Vagina (tissue), 2 donors: ENCODE data around the gene SAFB. TPM values are rescaled to one million over a fixed set of nuclear protein-coding genes. Genes with fewer than 3 reads are reported as not detected.
"Not testable (repeated sequence)": the region's sequence is repeated elsewhere in the genome, so short reads cannot be mapped to it uniquely, and the experiment has no call there.

Source experiments
- DNase-seq, 2 donors: peaks; one replicate each; pipeline ENCODE4 v3.0.0-alpha.2; 2017; ENCODE audit errors: extremely low spot score in 2 of 2
- H3K27ac ChIP-seq: fragments of 200-600 bp; sonication (generic); one replicate; pipeline ENCODE4 v1.5.1; 2019
- H3K27me3 ChIP-seq: fragments of 200-600 bp; sonication (generic); one replicate; pipeline ENCODE4 v1.5.1; 2019
- H3K36me3 ChIP-seq, 2 donors: fragments of 200-600 bp; sonication (generic); one replicate each; pipeline ENCODE4 v1.5.1; 2017 to 2019
- H3K4me1 ChIP-seq: fragments of 200-600 bp; sonication (generic); one replicate; pipeline ENCODE4 v1.5.1; 2019
- H3K4me3 ChIP-seq, 2 donors: fragments of 200-600 bp; sonication (generic); 1 replicate in 1 of 2; 2 replicates in 1 of 2; pipeline ENCODE4 v1.5.1; 2016 to 2019
- H3K9me3 ChIP-seq: fragments of 200-600 bp; sonication (generic); one replicate; pipeline ENCODE4 v1.5.1; 2019
- POLR2A ChIP-seq, 2 donors: fragments of 450-650 bp; IDR thresholded peaks; one replicate each; pipeline ENCODE4 v1.6.1; 2017; ENCODE audit warnings: antibody characterized with exemption in 2 of 2, mild to moderate bottlenecking in 2 of 2, moderate library complexity in 2 of 2
- POLR2AphosphoS5 ChIP-seq, 2 donors: sonication (generic); formaldehyde crosslinking; IDR thresholded peaks; one replicate each; pipeline ENCODE4 v1.9.0; 2017; ENCODE audit warnings: antibody characterized with exemption in 2 of 2, mild to moderate bottlenecking in 2 of 2, low read depth in 1 of 2; ENCODE audit not compliant: insufficient read depth in 1 of 2
- intact Hi-C: fragments of 100-400 bp; cut with DNase I; formaldehyde crosslinking; loops from one replicate; pipeline ENCODE4 v1.15.1; 2023
- total RNA-seq: library from RNA; depleted of rRNA; stranded (reverse); fragments of >200 nt; gene quantifications from one replicate; pipeline ENCODE4 v1.2.3, GENCODE V29; 2016
- TF ChIP-seq, protein P1 (sequence below), 3 experiments: fragments of 450-650 bp in 2 of 3; fragments of 200-600 bp in 1 of 3; sonication (generic) in 1 of 3; IDR thresholded peaks; one replicate each; pipeline ENCODE4 v1.5.1; 2017 to 2019; ENCODE audit warnings: antibody characterized with exemption in 3 of 3, mild to moderate bottlenecking in 2 of 3, moderate library complexity in 2 of 3

Gene SAFB
- total RNA-seq, 1 donor from 2014 or later = 145 TPM

DNA sequence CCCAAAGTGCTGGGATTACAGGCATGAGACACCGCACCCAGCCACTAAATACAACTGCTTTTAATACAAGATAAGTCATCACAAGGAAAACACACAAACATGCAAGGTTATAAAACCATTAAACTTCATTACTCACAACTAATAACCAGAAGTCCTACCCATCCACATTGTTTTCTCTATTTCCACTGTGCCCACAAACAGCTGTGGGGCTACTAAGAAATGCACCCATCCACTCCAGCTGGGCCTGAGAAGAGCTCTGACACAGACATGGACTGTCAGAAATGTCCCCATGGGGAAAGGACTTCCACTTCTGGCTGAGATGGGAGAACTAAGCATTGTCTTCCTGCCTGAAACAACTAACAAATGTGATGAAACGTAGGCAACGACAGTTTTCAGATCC is 17.5 kb upstream of the SAFB start:
- Histone ChIP-seq H3K4me3 (no peak overlapping the region), H3K9me3 (no peaks in the 10 kb centered on the region), H3K27ac (no peak overlapping the region), H3K36me3 (peaks cover 0 to 86% of the 10 kb centered on the region in 2 donors), H3K27me3 (no peaks in the 10 kb centered on the region), H3K4me1 (no peaks in the 10 kb centered on the region)
- no peak for DNase-seq
- TF ChIP-seq POLR2AphosphoS5 (IDR thresholded peaks at IDR 0.05; ENCODE audit: insufficient read depth in 1 of 2, low read depth in 1 of 2) (no peak), POLR2A (IDR thresholded peaks at IDR 0.05) (no peak)
- TF ChIP-seq, protein P1, sequence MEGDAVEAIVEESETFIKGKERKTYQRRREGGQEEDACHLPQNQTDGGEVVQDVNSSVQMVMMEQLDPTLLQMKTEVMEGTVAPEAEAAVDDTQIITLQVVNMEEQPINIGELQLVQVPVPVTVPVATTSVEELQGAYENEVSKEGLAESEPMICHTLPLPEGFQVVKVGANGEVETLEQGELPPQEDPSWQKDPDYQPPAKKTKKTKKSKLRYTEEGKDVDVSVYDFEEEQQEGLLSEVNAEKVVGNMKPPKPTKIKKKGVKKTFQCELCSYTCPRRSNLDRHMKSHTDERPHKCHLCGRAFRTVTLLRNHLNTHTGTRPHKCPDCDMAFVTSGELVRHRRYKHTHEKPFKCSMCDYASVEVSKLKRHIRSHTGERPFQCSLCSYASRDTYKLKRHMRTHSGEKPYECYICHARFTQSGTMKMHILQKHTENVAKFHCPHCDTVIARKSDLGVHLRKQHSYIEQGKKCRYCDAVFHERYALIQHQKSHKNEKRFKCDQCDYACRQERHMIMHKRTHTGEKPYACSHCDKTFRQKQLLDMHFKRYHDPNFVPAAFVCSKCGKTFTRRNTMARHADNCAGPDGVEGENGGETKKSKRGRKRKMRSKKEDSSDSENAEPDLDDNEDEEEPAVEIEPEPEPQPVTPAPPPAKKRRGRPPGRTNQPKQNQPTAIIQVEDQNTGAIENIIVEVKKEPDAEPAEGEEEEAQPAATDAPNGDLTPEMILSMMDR (IDR thresholded peaks at IDR 0.05) = no peak
- intact Hi-C loops = no loop called here

GRCh38 chr19:5607318-5608275 is 15.3 kb upstream of the SAFB start:
- intact Hi-C loops = no loop called here
- Histone ChIP-seq H3K9me3 (no peaks in the 10 kb centered on the region), H3K36me3 (peaks cover 0 to 83% of the 10 kb centered on the region in 2 donors), H3K27ac (no peak overlapping the region), H3K4me3 (no peak overlapping the region), H3K4me1 (no peaks in the 10 kb centered on the region), H3K27me3 (no peaks in the 10 kb centered on the region)
- DNase-seq = no peak
- TF ChIP-seq POLR2AphosphoS5 (IDR thresholded peaks at IDR 0.05; ENCODE audit: insufficient read depth in 1 of 2, low read depth in 1 of 2) = no peak
- TF ChIP-seq, protein P1 (IDR thresholded peaks at IDR 0.05) = no peak
- no peak for TF ChIP-seq POLR2A (IDR thresholded peaks at IDR 0.05)

DNA sequence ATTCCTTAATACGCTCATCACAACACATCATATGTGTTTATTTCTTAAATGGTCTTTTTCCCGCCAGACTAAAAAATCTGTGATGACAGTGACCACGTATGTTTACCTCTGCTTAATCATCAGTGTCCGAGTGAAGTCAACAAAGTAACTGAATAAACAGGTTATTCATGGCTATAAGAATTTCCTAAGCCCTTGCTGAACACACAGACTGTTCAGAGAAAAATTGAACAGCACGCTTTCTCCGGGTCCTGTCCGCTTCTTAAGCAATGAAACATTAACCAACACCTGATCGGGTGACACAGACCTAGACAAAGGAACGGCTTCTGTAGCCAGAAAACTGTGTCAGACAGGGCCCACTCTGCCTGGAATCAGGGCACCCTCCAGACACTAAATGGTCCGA is 14.6 kb upstream of the SAFB start:
- Histone ChIP-seq H3K4me3 (no peak overlapping the region), H3K27ac (no peak overlapping the region), H3K4me1 (no peaks in the 10 kb centered on the region), H3K36me3 (peaks cover 0 to 83% of the 10 kb centered on the region in 2 donors), H3K27me3 (no peaks in the 10 kb centered on the region), H3K9me3 (no peaks in the 10 kb centered on the region)
- DNase-seq = no peak
- no peak for TF ChIP-seq POLR2AphosphoS5 (IDR thresholded peaks at IDR 0.05; ENCODE audit: insufficient read depth in 1 of 2, low read depth in 1 of 2)
- TF ChIP-seq POLR2A (IDR thresholded peaks at IDR 0.05) = no peak
- TF ChIP-seq, protein P1 (IDR thresholded peaks at IDR 0.05) = no peak
- intact Hi-C loops = no loop called here

DNA sequence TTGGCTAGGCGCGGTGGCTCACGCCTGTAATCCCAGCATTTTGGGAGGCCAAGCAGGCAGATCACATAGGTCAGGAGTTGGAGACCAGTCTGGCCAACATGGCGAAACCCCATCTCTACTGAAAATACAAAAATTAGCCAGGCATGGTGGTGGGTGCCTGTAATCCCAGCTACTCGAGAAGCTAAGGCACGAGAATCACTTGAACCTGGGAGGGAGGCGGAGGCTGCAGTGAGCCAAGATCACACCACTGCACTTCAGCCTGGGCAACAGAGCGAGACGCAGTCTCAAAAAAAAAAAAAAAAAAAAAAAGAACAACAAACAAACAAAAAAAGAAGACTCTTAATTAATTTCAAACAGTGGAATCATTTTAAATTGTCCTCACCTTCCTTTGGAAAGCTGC is 14.1 kb upstream of the SAFB start:
- intact Hi-C loops, H3K9me3 ChIP-seq, H3K4me1 ChIP-seq, H3K27me3 ChIP-seq, H3K27ac ChIP-seq, DNase-seq, H3K4me3 ChIP-seq: not testable (repeated sequence)
- H3K36me3 ChIP-seq = peaks cover 0 to 83% of the 10 kb centered on the region in 2 donors

DNA sequence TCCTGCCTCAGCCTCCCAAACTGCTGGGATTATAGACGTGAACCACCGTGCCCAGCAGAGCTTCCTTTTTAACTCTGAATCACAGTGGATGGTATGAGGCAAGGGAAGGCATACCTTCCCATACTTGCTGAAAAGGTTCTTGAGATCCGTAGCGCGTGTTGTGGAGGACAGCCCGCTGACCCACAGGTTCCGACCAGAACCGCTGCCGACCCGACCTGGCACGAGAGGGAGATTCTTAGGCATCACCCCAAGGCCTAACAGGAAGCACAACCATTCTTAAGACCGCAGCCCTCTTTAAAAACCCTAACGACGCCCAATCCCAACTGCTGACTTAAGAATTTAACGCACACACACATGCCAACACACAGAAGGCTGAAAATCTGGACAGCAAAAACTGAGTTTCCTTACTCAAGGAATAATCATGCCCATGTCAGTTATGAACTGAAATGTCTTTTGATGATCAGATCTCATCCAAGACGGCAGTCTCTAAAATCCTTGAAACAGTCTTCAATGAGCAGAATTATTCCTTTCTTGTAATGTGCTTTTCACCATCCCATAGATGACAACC is 12.9 kb upstream of the SAFB start:
- H3K9me3 ChIP-seq = no peaks in the 10 kb centered on the region
- TF ChIP-seq POLR2A (IDR thresholded peaks at IDR 0.05) = no peak
- H3K36me3 ChIP-seq = peaks cover 0 to 83% of the 10 kb centered on the region in 2 donors
- H3K27ac ChIP-seq = no peak overlapping the region
- no peak for DNase-seq
- H3K27me3 ChIP-seq = no peaks in the 10 kb centered on the region
- H3K4me3 ChIP-seq = no peak overlapping the region
- intact Hi-C loops = no loop called here
- H3K4me1 ChIP-seq = no peaks in the 10 kb centered on the region
